WTC11 (cell line): Measurements from ENCODE around the gene ZFAND3.

ENCODE experiments used
- ATF2 ChIP-seq: sonication (generic); formaldehyde crosslinking; IDR thresholded peaks from 2 replicates; pipeline ENCODE4 v1.8.1; 2022; ENCODE audit warnings: low read depth, missing genetic modification reagents, borderline replicate concordance
- CTCF ChIP-seq: fragments of 200-600 bp; IDR thresholded peaks from 2 replicates; pipeline ENCODE4 v1.8.0; 2022; ENCODE audit warnings: antibody characterized with exemption
- PREB ChIP-seq: sonication (generic); formaldehyde crosslinking; IDR thresholded peaks from 2 replicates; pipeline ENCODE4 v1.8.1; 2022; ENCODE audit warnings: mild to moderate bottlenecking, missing genetic modification reagents, moderate library complexity, borderline replicate concordance

- TF ChIP-seq CTCF (no peak), PREB (no peak), ATF2 (CRISPR knock-in tag) (no peak)
Observed at GRCh38 chr6:38173909-38174308, 354.4 kb downstream of the ZFAND3 start.
